Gastrocnemius medialis (tissue), 4 donors: Measurements from ENCODE around the gene SEMA4G. TPM values are rescaled to one million over a fixed set of nuclear protein-coding genes. Genes with fewer than 3 reads are reported as not detected.

Experiments
- ATAC-seq, 2 donors: fragments of 150-250 bp; one replicate each; pipeline ENCODE4 v1.9.1; 2016
- DNase-seq, 2 donors: peaks; one replicate each; pipeline ENCODE4 v3.0.0-alpha.2; 2019
- H3K27ac ChIP-seq, 4 donors: fragments of 200-600 bp; sonication (generic); 1 replicate in 1 of 4; 2 replicates in 3 of 4; pipeline ENCODE4 v1.5.1; 2016 to 2018; ENCODE audit warnings: mild to moderate bottlenecking in 2 of 4, moderate library complexity in 1 of 4
- H3K27me3 ChIP-seq, 3 donors: fragments of 200-600 bp; sonication (generic) in 2 of 3; 1 replicate in 1 of 3; 2 replicates in 2 of 3; pipeline versions ENCODE4 v1.5.1 to v1.6.0; 2016 to 2019; ENCODE audit warnings: mild to moderate bottlenecking in 1 of 3, moderate library complexity in 1 of 3
- H3K36me3 ChIP-seq, 2 donors: fragments of 200-600 bp; sonication (generic) in 1 of 2; one replicate each; pipeline ENCODE4 v1.5.1; 2017 to 2018
- H3K4me1 ChIP-seq, 2 donors: fragments of 200-600 bp; sonication (generic) in 1 of 2; one replicate each; pipeline ENCODE4 v1.5.1; 2016 to 2017; ENCODE audit warnings: mild to moderate bottlenecking in 2 of 2
- H3K4me3 ChIP-seq, 4 donors: fragments of 200-600 bp; sonication (generic) in 3 of 4; 1 replicate in 1 of 4; 2 replicates in 3 of 4; pipeline ENCODE4 v1.5.1; 2016 to 2019; ENCODE audit warnings: mild to moderate bottlenecking in 2 of 4
- H3K9me3 ChIP-seq, 3 donors: fragments of 200-600 bp; sonication (generic) in 2 of 3; 1 replicate in 1 of 3; 2 replicates in 2 of 3; pipeline ENCODE4 v1.5.1; 2016 to 2019
- CTCF ChIP-seq, 5 experiments: fragments of 450-650 bp in 3 of 5; fragments of 200-600 bp in 2 of 5; sonication (generic) in 2 of 5; IDR thresholded peaks in 4 of 5; conservative IDR thresholded peaks in 1 of 5; 1 replicate in 4 of 5; 2 replicates in 1 of 5; pipeline ENCODE4 v1.5.1; 2016 to 2019; ENCODE audit warnings: antibody characterized with exemption in 5 of 5, mild to moderate bottlenecking in 3 of 5, moderate library complexity in 3 of 5
- POLR2A ChIP-seq, 2 donors: fragments of 450-650 bp; IDR thresholded peaks; one replicate each; pipeline ENCODE4 v1.6.1; 2017; ENCODE audit warnings: antibody characterized with exemption in 2 of 2, mild to moderate bottlenecking in 2 of 2, moderate library complexity in 2 of 2
- in situ Hi-C, 4 donors: fragments of 200-750 bp; cut with MboI; loops; one replicate each; pipeline versions ENCODE4 v1.15.0 to v1.8.0; 2017; ENCODE audit warnings: low sequenced_read_pairs in 4 of 4
- intact Hi-C: fragments of 100-400 bp; cut with DNase I; formaldehyde crosslinking; loops from one replicate; pipeline ENCODE4 v1.15.1; 2023; ENCODE audit warnings: low total_unique reads
- total RNA-seq, 4 donors: library from RNA; depleted of rRNA; stranded (reverse); fragments of >200 nt; gene quantifications; one replicate each; pipeline versions ENCODE4 v1.1.0 to v1.2.3, GENCODE V29; 2016

Gene SEMA4G
- total RNA-seq, 4 donors from 2014 or later: 0.46 to 1.1 (median 0.52) TPM

DNA sequence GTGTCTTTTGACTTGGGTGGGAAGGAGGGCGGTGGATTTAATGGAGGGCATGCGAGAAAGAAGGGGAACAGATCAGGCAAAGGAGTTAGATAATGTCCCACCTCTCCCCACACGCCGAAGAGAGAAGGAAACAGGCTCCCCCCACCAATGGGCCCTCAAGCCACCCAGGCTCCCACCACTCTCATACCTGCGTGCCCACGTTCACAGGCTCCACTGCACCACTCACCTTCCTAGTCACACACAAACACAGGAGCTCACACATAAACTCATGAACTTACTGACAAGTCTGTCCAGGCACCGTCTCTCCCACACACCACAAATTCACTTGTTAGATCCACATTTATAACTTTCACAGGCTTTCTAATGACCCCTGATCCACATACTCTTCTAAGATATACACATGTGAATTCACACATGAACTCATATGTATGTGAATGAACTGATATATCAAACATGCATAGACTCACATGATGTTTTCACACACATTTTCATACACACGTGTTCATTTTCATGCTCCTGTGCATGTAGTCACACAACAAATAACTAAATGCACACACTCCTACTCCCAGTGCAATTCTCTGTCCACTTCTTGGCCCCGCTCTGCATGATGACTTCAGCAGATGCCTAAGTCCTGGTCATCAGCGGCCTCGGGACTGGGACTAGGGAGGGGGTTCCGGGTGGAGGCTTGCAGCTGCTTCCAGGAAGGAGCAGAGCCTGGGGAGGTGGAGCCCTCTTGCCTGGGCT lies 31.8 kb downstream of the SEMA4G start:
- in situ Hi-C loops (no loop called here), intact Hi-C loops (no loop called here)
- H3K36me3 ChIP-seq: peaks cover 0 to 19% of the 10 kb centered on the region in 2 donors
- DNase-seq: peak; percentile 90 to 93
- TF ChIP-seq POLR2A (IDR thresholded peaks at IDR 0.05) (peak; percentile 75 to 80), CTCF (IDR thresholded peaks at IDR 0.05 in 4 of 5, conservative IDR thresholded peaks at IDR 0.05 in 1 of 5) (no peak)
- H3K4me1 ChIP-seq: peaks cover 38 to 54% of the 10 kb centered on the region in 2 donors
- H3K27ac ChIP-seq: peak overlapping the region; percentile 95 to 100 (median 98)
- H3K27me3 ChIP-seq: no peaks in the 10 kb centered on the region
- ATAC-seq: peak; percentile 37 to 56
- peak overlapping the region; percentile 64 to 94 (median 78) for H3K4me3 ChIP-seq
- no peaks in the 10 kb centered on the region for H3K9me3 ChIP-seq

GRCh38 chr10:101001659-101002035 lies 32.3 kb downstream of the SEMA4G start:
- H3K27ac ChIP-seq: peak overlapping the region; percentile 95 to 100 (median 98)
- ATAC-seq (no peak), DNase-seq (no peak)
- H3K9me3 ChIP-seq: no peaks in the 10 kb centered on the region
- in situ Hi-C loops (no loop called here), intact Hi-C loops (no loop called here)
- H3K36me3 ChIP-seq: peaks cover 0 to 23% of the 10 kb centered on the region in 2 donors
- no peaks in the 10 kb centered on the region for H3K27me3 ChIP-seq
- H3K4me1 ChIP-seq: peaks cover 38 to 50% of the 10 kb centered on the region in 2 donors
- H3K4me3 ChIP-seq: peak overlapping the region in 3 of 4 donors; percentile 30 to 94 (median 77)
- TF ChIP-seq CTCF (IDR thresholded peaks at IDR 0.05 in 4 of 5, conservative IDR thresholded peaks at IDR 0.05 in 1 of 5): no peak
- TF ChIP-seq POLR2A (IDR thresholded peaks at IDR 0.05): no peak

DNA sequence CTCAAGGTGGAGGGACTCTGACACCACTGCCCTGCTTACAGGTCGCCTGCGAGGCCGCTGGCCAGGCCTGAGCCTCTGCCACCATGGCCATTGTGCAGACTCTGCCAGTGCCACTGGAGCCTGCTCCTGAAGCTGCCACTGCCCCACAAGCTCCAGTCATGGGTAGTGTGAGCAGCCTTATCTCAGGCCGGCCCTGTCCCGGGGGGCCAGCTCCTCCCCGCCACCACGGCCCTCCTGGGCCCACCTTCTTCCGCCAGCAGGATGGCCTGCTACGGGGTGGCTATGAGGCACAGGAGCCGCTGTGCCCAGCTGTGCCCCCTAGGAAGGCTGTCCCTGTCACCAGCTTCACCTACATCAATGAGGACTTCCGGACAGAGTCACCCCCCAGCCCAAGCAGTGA lies 33.2 kb downstream of the SEMA4G start:
- in situ Hi-C loops: no loop called here
- Histone ChIP-seq H3K4me1 (peaks cover 41 to 52% of the 10 kb centered on the region in 2 donors), H3K27me3 (no peaks in the 10 kb centered on the region), H3K36me3 (peaks cover 0 to 31% of the 10 kb centered on the region in 2 donors), H3K27ac (peak overlapping the region; percentile 95 to 100 (median 98)), H3K9me3 (no peaks in the 10 kb centered on the region), H3K4me3 (no peak overlapping the region)
- DNase-seq (no peak), ATAC-seq (no peak)
- intact Hi-C loops: no loop called here
- TF ChIP-seq POLR2A (IDR thresholded peaks at IDR 0.05) (no peak), CTCF (IDR thresholded peaks at IDR 0.05 in 4 of 5, conservative IDR thresholded peaks at IDR 0.05 in 1 of 5) (no peak)

- no peaks in the 10 kb centered on the region for H3K9me3 ChIP-seq
- ATAC-seq (no peak), DNase-seq (no peak)
- H3K27ac ChIP-seq: peak overlapping the region; percentile 95 to 100 (median 98)
- TF ChIP-seq CTCF (IDR thresholded peaks at IDR 0.05 in 4 of 5, conservative IDR thresholded peaks at IDR 0.05 in 1 of 5): no peak
- no peak for TF ChIP-seq POLR2A (IDR thresholded peaks at IDR 0.05)
- H3K4me1 ChIP-seq: peaks cover 37 to 56% of the 10 kb centered on the region in 2 donors
- intact Hi-C loops (no loop called here), in situ Hi-C loops (no loop called here)
- H3K36me3 ChIP-seq: peaks cover 0 to 32% of the 10 kb centered on the region in 2 donors
- no peaks in the 10 kb centered on the region for H3K27me3 ChIP-seq
- H3K4me3 ChIP-seq: no peak overlapping the region
Measured at GRCh38 chr10:101003639-101004206, 34.4 kb downstream of the SEMA4G start.
